Esophagus muscularis mucosa (tissue), 4 donors: ENCODE data around the gene DVL1.

Source experiments
- CTCF ChIP-seq, 3 experiments: fragments of 200-600 bp in 2 of 3; fragments of 450-650 bp in 1 of 3; sonication (generic) in 2 of 3; IDR thresholded peaks; one replicate each; pipeline ENCODE4 v1.5.1; 2017 to 2019; ENCODE audit warnings: antibody characterized with exemption in 3 of 3, mild to moderate bottlenecking in 2 of 3, moderate library complexity in 1 of 3
- EP300 ChIP-seq: sonication (generic); formaldehyde crosslinking; IDR thresholded peaks from one replicate; pipeline ENCODE4 v1.6.1; 2017; ENCODE audit warnings: antibody characterized with exemption
- POLR2AphosphoS5 ChIP-seq, 2 donors: sonication (generic); formaldehyde crosslinking; IDR thresholded peaks; one replicate each; pipeline ENCODE4 v1.6.1; 2017; ENCODE audit warnings: antibody characterized with exemption in 2 of 2

DNA sequence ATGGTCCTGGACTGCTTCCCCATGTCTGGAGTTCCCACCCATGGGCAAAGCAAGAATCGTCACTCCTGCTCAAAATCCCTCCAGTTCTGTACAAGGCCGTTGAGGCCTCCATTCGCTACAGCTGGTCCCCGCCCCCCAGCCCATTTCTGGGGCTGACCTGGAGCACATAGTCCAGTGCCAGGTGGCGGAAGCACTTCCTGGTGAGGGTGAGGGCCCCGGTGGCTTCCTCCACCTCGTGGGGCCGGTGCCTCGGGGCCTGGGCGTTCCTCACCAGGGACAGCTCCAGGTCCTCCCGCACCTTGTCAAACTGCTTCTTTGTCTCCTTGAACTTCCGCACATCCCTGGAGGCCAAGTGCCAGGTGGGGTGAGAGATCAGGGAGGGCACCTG, 48.9 kb downstream of the DVL1 start:
- no peak for TF ChIP-seq CTCF (IDR thresholded peaks at IDR 0.05)
- no peak for TF ChIP-seq EP300
- no peak for TF ChIP-seq POLR2AphosphoS5 (IDR thresholded peaks at IDR 0.05)
